ENCODE measurements around the gene EFNA5.

- TF ChIP-seq, protein P1, sequence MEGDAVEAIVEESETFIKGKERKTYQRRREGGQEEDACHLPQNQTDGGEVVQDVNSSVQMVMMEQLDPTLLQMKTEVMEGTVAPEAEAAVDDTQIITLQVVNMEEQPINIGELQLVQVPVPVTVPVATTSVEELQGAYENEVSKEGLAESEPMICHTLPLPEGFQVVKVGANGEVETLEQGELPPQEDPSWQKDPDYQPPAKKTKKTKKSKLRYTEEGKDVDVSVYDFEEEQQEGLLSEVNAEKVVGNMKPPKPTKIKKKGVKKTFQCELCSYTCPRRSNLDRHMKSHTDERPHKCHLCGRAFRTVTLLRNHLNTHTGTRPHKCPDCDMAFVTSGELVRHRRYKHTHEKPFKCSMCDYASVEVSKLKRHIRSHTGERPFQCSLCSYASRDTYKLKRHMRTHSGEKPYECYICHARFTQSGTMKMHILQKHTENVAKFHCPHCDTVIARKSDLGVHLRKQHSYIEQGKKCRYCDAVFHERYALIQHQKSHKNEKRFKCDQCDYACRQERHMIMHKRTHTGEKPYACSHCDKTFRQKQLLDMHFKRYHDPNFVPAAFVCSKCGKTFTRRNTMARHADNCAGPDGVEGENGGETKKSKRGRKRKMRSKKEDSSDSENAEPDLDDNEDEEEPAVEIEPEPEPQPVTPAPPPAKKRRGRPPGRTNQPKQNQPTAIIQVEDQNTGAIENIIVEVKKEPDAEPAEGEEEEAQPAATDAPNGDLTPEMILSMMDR (IDR thresholded peaks at IDR 0.05; ENCODE audit: low read length), result no peak
- no peak for TF ChIP-seq EZH2 (IDR thresholded peaks at IDR 0.05; ENCODE audit: borderline replicate concordance, low read length)
Observed at GRCh38 chr5:107640568-107640967, 30.2 kb downstream of the EFNA5 start.

All from OCI-LY1 (cell line).